K562 (cell line): ENCODE results near the gene NECTIN4. TPM values are rescaled to one million over a fixed set of nuclear protein-coding genes. Genes with fewer than 3 reads are reported as not detected.

ENCODE experiments used
- CHD2 ChIP-seq: IDR thresholded peaks from 2 replicates; pipeline ENCODE4 v1.6.1; 2011; ENCODE audit warnings: low read depth, low read length
- ESRRB ChIP-seq: fragments of 250-450 bp; sonication (Bioruptor Pico); IDR thresholded peaks from 2 replicates; pipeline ENCODE4 v1.5.0; 2020; ENCODE audit warnings: mild to moderate bottlenecking, moderate library complexity, borderline replicate concordance
- HDGF ChIP-seq: fragments of 450-650 bp; IDR thresholded peaks from 2 replicates; pipeline ENCODE4 v1.6.1; 2016
- ILF3 ChIP-seq: fragments of 450-650 bp; IDR thresholded peaks from 2 replicates; pipeline ENCODE4 v1.6.1; 2018; ENCODE audit warnings: antibody characterized with exemption, mild to moderate bottlenecking, moderate library complexity, borderline replicate concordance
- MTA2 ChIP-seq: fragments of 450-650 bp; IDR thresholded peaks from 2 replicates; pipeline ENCODE4 v1.6.1; 2016; ENCODE audit warnings: low read depth
- PHB ChIP-seq: fragments of 250-450 bp; sonication (Bioruptor Pico); IDR thresholded peaks from 2 replicates; pipeline ENCODE4 v1.5.0; 2021
- POLR2AphosphoS2 ChIP-seq: IDR thresholded peaks from 2 replicates; pipeline ENCODE4 v1.6.1; 2012; ENCODE audit warnings: low read length, improper control_type of control experiment
- POLR3A ChIP-seq: IDR thresholded peaks from 2 replicates; pipeline ENCODE4 v1.6.1; 2011; ENCODE audit warnings: borderline replicate concordance, mild to moderate bottlenecking, moderate library complexity; ENCODE audit not compliant: insufficient read length, insufficient read depth; ENCODE audit errors: extremely low read depth
- PRPF4 ChIP-seq: fragments of 200-400 bp; formaldehyde crosslinking; IDR thresholded peaks from one replicate; pipeline ENCODE4 v1.6.1; 2017; ENCODE audit warnings: low read length, low read depth, mild to moderate bottlenecking; ENCODE audit not compliant: insufficient read depth, poor library complexity, severe bottlenecking
- RCOR1 ChIP-seq, 2 experiments: IDR thresholded peaks; 2 replicates each; pipeline ENCODE4 v1.6.1; 2012; ENCODE audit warnings: low read depth in 2 of 2, low read length in 2 of 2, borderline replicate concordance in 1 of 2, improper control_type of control experiment in 1 of 2
- RREB1 ChIP-seq: fragments of 250-450 bp; sonication (Bioruptor Pico); IDR thresholded peaks from 2 replicates; pipeline ENCODE4 v1.4.0; 2020
- SMAD4 ChIP-seq: fragments of 250-450 bp; sonication (Bioruptor Pico); conservative IDR thresholded peaks from 2 replicates; pipeline ENCODE4 v1.8.0; 2021; ENCODE audit warnings: inconsistent platforms, mild to moderate bottlenecking, moderate library complexity
- TAF9B ChIP-seq: fragments of 450-650 bp; IDR thresholded peaks from 2 replicates; pipeline ENCODE4 v1.6.1; 2018; ENCODE audit warnings: mild to moderate bottlenecking; ENCODE audit not compliant: partially characterized antibody
- TRIM24 ChIP-seq, 2 experiments: fragments of 450-650 bp; IDR thresholded peaks; 2 replicates each; pipeline ENCODE4 v1.6.1; 2016
- ZNF134 ChIP-seq: fragments of 250-450 bp; sonication (Bioruptor Pico); conservative IDR thresholded peaks from 2 replicates; pipeline ENCODE4 v1.4.0; 2020
- ZNF175 ChIP-seq: fragments of 200-800 bp; sonication (Bioruptor generic); IDR thresholded peaks from 2 replicates; pipeline ENCODE4 v1.6.1; 2016; ENCODE audit warnings: low read depth, mild to moderate bottlenecking, missing genetic modification characterization, missing compliant biosample characterization
- ZNF253 ChIP-seq: fragments of 250-450 bp; sonication (Bioruptor Pico); conservative IDR thresholded peaks from 2 replicates; pipeline ENCODE4 v1.6.1; 2021; ENCODE audit warnings: mild to moderate bottlenecking
- ZNF695 ChIP-seq: fragments of 450-650 bp; formaldehyde crosslinking; IDR thresholded peaks from 2 replicates; pipeline ENCODE4 v1.4.0; 2020; ENCODE audit warnings: mild to moderate bottlenecking, moderate library complexity
- polyA plus RNA-seq, 8 experiments: library from polyadenylated mRNA; depleted of rRNA in 4 of 8; stranded (reverse) in 5 of 8; unstranded in 3 of 8; fragments of >200 nt; fragmentation: Nextera tagmentation in 2 of 8; fragmentation: Illumina TruSeq in 1 of 8; extraction: Ambion mirVana in 2 of 8; extraction: Trizol in 1 of 8; gene quantifications; 2 replicates each; pipeline versions ENCODE4 v1.2.1 to v1.2.3, GENCODE V29; 2011 to 2014; ENCODE audit warnings: inconsistent platforms in 1 of 8, missing spikeins in 1 of 8
- total RNA-seq, 7 experiments: library from RNA; depleted of rRNA in 6 of 7; stranded (reverse); fragments of >200 nt in 6 of 7; fragmentation: Illumina TruSeq in 2 of 7; extraction: Trizol in 2 of 7; gene quantifications; 2 replicates each; pipeline versions ENCODE4 v1.2.1 to v1.2.3, GENCODE V29; 2011 to 2021; ENCODE audit warnings: low replicate concordance in 1 of 7
- TF ChIP-seq, protein P1 (sequence below), 2 experiments: fragments of 450-650 bp; IDR thresholded peaks; 2 replicates each; pipeline ENCODE4 v1.6.1; 2018; ENCODE audit warnings: mild to moderate bottlenecking in 2 of 2, low read depth in 1 of 2; ENCODE audit not compliant: partially characterized antibody in 2 of 2

Gene NECTIN4
- total and polyA plus RNA-seq, 9 of the 15 experiments (the other 6 are each of a cell fraction or from before 2014, with no cell fraction given): 0.01 to 0.09 TPM; not detected in 7

DNA sequence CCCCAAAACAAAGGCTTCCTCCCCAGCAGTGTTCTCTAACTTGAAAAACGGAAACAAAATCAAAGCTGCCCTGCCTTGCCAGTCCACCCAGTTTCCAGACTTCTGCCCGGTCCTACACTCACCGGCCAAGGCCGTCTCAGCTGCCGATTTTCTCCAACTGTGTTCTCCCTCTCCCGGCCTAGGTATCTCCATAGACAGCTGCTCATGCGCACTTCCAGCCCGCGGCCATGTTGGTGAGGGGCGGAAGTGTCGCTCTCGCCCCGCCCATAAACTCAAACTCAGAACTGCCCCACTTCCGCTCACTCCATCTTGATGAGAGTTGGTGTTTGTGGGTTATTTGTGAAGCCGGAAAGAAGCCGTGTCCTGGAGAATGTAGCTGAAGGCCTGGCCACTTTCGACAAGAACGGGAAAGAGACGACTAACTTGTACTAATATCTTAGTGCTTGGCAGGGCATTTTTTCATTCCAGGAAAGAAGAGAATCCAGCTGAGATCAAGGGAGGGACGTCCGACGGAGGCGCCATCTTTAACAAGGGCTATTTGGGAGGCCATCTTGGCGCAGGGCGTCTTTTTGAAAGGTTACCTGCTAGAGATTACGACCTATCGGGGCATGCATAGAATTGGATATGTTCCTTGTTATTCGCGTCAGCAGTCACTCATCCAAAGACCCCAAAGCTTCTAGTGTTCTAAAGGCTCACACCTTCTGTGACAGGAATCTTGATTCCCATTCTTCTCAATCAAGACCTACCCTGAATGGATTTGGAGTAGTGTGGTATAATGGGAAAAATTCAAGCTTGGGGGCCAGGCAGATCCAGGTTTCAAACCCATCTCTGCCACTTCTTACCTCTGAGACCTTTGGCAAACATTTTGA, 43.4 kb downstream of the NECTIN4 start, which contains the start of gene USF1 (continued):
- 0 out of 2 replicates have a peak, but pooled peaks have one; percentile 9 for TF ChIP-seq SMAD4 (CRISPR knock-in tag)
- TF ChIP-seq POLR3A: no peak
- TF ChIP-seq MTA2: no peak; the same call in 1 of the 2 replicates
- TF ChIP-seq ZNF253 (CRISPR knock-in tag): no peak
- TF ChIP-seq TAF9B: peak; percentile 94
- no peak; the same call in 1 of the 2 replicates for TF ChIP-seq ZNF134 (CRISPR knock-in tag)
- no peak for TF ChIP-seq CHD2
- no peak for TF ChIP-seq PRPF4
- no peak for TF ChIP-seq RCOR1 (IDR thresholded peaks at IDR 0.05; ENCODE audit: borderline replicate concordance in 1 of 2, low read depth in 2 of 2, low read length in 2 of 2)
- no peak for TF ChIP-seq ILF3
- TF ChIP-seq POLR2AphosphoS2: peak; percentile 59; the same call in 1 of the 2 replicates
- TF ChIP-seq PHB (CRISPR knock-in tag): no peak
- TF ChIP-seq TRIM24 (IDR thresholded peaks at IDR 0.05): no peak
- peak; percentile 90 for TF ChIP-seq ZNF175 (CRISPR knock-in tag)
- TF ChIP-seq ZNF695 (CRISPR knock-in tag): no peak
- TF ChIP-seq, protein P1, sequence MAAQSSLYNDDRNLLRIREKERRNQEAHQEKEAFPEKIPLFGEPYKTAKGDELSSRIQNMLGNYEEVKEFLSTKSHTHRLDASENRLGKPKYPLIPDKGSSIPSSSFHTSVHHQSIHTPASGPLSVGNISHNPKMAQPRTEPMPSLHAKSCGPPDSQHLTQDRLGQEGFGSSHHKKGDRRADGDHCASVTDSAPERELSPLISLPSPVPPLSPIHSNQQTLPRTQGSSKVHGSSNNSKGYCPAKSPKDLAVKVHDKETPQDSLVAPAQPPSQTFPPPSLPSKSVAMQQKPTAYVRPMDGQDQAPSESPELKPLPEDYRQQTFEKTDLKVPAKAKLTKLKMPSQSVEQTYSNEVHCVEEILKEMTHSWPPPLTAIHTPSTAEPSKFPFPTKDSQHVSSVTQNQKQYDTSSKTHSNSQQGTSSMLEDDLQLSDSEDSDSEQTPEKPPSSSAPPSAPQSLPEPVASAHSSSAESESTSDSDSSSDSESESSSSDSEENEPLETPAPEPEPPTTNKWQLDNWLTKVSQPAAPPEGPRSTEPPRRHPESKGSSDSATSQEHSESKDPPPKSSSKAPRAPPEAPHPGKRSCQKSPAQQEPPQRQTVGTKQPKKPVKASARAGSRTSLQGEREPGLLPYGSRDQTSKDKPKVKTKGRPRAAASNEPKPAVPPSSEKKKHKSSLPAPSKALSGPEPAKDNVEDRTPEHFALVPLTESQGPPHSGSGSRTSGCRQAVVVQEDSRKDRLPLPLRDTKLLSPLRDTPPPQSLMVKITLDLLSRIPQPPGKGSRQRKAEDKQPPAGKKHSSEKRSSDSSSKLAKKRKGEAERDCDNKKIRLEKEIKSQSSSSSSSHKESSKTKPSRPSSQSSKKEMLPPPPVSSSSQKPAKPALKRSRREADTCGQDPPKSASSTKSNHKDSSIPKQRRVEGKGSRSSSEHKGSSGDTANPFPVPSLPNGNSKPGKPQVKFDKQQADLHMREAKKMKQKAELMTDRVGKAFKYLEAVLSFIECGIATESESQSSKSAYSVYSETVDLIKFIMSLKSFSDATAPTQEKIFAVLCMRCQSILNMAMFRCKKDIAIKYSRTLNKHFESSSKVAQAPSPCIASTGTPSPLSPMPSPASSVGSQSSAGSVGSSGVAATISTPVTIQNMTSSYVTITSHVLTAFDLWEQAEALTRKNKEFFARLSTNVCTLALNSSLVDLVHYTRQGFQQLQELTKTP (IDR thresholded peaks at IDR 0.05; ENCODE audit: low read depth in 1 of 2, partially characterized antibody in 2 of 2): no peak
- no peak for TF ChIP-seq HDGF
- TF ChIP-seq ESRRB (CRISPR knock-in tag): no peak
- 0 out of 2 replicates have a peak, but pooled peaks have one; percentile 11 for TF ChIP-seq RREB1 (CRISPR knock-in tag)
